ENCODE data around the gene AMIGO3. TPM values are rescaled to one million over a fixed set of nuclear protein-coding genes. Genes with fewer than 3 reads are reported as not detected.

AMIGO3 gene
- total RNA-seq, 1 donor: 3.8 TPM

GRCh38 chr3:49718858-49719213 lies 648 bp downstream of the AMIGO3 start:
- Histone ChIP-seq H3K9me3 (ENCODE audit: low read depth, low read length) (no peaks in the 10 kb centered on the region), H3K4me3 (ENCODE audit: low read length) (peak overlapping the region; percentile 49), H3K4me1 (ENCODE audit: insufficient read depth, low read length) (peaks cover 25% of the 10 kb centered on the region), H3K27me3 (ENCODE audit: insufficient read depth, low read length) (no peaks in the 10 kb centered on the region)

- Histone ChIP-seq H3K4me1 (ENCODE audit: insufficient read depth, low read length) (peaks cover 21% of the 10 kb centered on the region), H3K27me3 (ENCODE audit: insufficient read depth, low read length) (no peaks in the 10 kb centered on the region), H3K4me3 (ENCODE audit: low read length) (no peak overlapping the region), H3K9me3 (ENCODE audit: low read depth, low read length) (no peaks in the 10 kb centered on the region)
These were observed 1.3 kb downstream of the AMIGO3 start for GRCh38 chr3:49717959-49718857.

- H3K4me3 ChIP-seq (ENCODE audit: low read length): no peak overlapping the region
- H3K9me3 ChIP-seq (ENCODE audit: low read depth, low read length): no peaks in the 10 kb centered on the region
- no peaks in the 10 kb centered on the region for H3K27me3 ChIP-seq (ENCODE audit: insufficient read depth, low read length)
- H3K4me1 ChIP-seq (ENCODE audit: insufficient read depth, low read length): peaks cover 21% of the 10 kb centered on the region
These were observed 2.1 kb downstream of the AMIGO3 start for GRCh38 chr3:49717211-49717958.

- H3K4me3 ChIP-seq (ENCODE audit: low read length): no peak overlapping the region
- H3K27me3 ChIP-seq (ENCODE audit: insufficient read depth, low read length): no peaks in the 10 kb centered on the region
- peaks cover 20% of the 10 kb centered on the region for H3K4me1 ChIP-seq (ENCODE audit: insufficient read depth, low read length)
- no peaks in the 10 kb centered on the region for H3K9me3 ChIP-seq (ENCODE audit: low read depth, low read length)
These were observed 2.7 kb downstream of the AMIGO3 start for GRCh38 chr3:49716691-49717210.

GRCh38 chr3:49716169-49716568 lies 3.3 kb downstream of the AMIGO3 start:
- Histone ChIP-seq H3K4me1 (ENCODE audit: insufficient read depth, low read length) (peaks cover 20% of the 10 kb centered on the region), H3K9me3 (ENCODE audit: low read depth, low read length) (no peaks in the 10 kb centered on the region), H3K4me3 (ENCODE audit: low read length) (no peak overlapping the region), H3K27me3 (ENCODE audit: insufficient read depth, low read length) (no peaks in the 10 kb centered on the region)

- Histone ChIP-seq H3K4me1 (ENCODE audit: insufficient read depth, low read length) (peaks cover 20% of the 10 kb centered on the region), H3K9me3 (ENCODE audit: low read depth, low read length) (no peaks in the 10 kb centered on the region), H3K27me3 (ENCODE audit: insufficient read depth, low read length) (no peaks in the 10 kb centered on the region), H3K4me3 (ENCODE audit: low read length) (no peak overlapping the region)
These were observed 3.8 kb downstream of the AMIGO3 start for GRCh38 chr3:49715611-49716121.

GRCh38 chr3:49714728-49715550 lies 4.5 kb downstream of the AMIGO3 start:
- no peaks in the 10 kb centered on the region for H3K27me3 ChIP-seq (ENCODE audit: insufficient read depth, low read length)
- H3K4me1 ChIP-seq (ENCODE audit: insufficient read depth, low read length): peaks cover 20% of the 10 kb centered on the region
- no peak overlapping the region for H3K4me3 ChIP-seq (ENCODE audit: low read length)
- no peaks in the 10 kb centered on the region for H3K9me3 ChIP-seq (ENCODE audit: low read depth, low read length)

- H3K9me3 ChIP-seq (ENCODE audit: low read depth, low read length): no peaks in the 10 kb centered on the region
- H3K4me1 ChIP-seq (ENCODE audit: insufficient read depth, low read length): peaks cover 13% of the 10 kb centered on the region
- H3K4me3 ChIP-seq (ENCODE audit: low read length): no peak overlapping the region
- no peaks in the 10 kb centered on the region for H3K27me3 ChIP-seq (ENCODE audit: insufficient read depth, low read length)
These were observed 6.0 kb downstream of the AMIGO3 start for GRCh38 chr3:49713336-49714105.

- Histone ChIP-seq H3K27me3 (ENCODE audit: insufficient read depth, low read length) (no peaks in the 10 kb centered on the region), H3K4me3 (ENCODE audit: low read length) (no peak overlapping the region), H3K4me1 (ENCODE audit: insufficient read depth, low read length) (peaks cover 9% of the 10 kb centered on the region), H3K9me3 (ENCODE audit: low read depth, low read length) (no peaks in the 10 kb centered on the region)
These were observed 6.7 kb downstream of the AMIGO3 start for GRCh38 chr3:49712631-49713317.

GRCh38 chr3:49712166-49712565 lies 7.3 kb downstream of the AMIGO3 start:
- Histone ChIP-seq H3K9me3 (ENCODE audit: low read depth, low read length) (no peaks in the 10 kb centered on the region), H3K4me1 (ENCODE audit: insufficient read depth, low read length) (peaks cover 9% of the 10 kb centered on the region), H3K27me3 (ENCODE audit: insufficient read depth, low read length) (no peaks in the 10 kb centered on the region), H3K4me3 (ENCODE audit: low read length) (no peak overlapping the region)

- H3K4me1 ChIP-seq (ENCODE audit: insufficient read depth, low read length): peaks cover 9% of the 10 kb centered on the region
- no peaks in the 10 kb centered on the region for H3K27me3 ChIP-seq (ENCODE audit: insufficient read depth, low read length)
- no peaks in the 10 kb centered on the region for H3K9me3 ChIP-seq (ENCODE audit: low read depth, low read length)
- no peak overlapping the region for H3K4me3 ChIP-seq (ENCODE audit: low read length)
These were observed 8.0 kb downstream of the AMIGO3 start for GRCh38 chr3:49711489-49711888.

GRCh38 chr3:49709852-49710251 lies 9.6 kb downstream of the AMIGO3 start:
- H3K4me3 ChIP-seq (ENCODE audit: low read length): no peak overlapping the region

GRCh38 chr3:49707113-49707480 lies 12.4 kb downstream of the AMIGO3 start:
- H3K4me3 ChIP-seq (ENCODE audit: low read length): no peak overlapping the region
- H3K27me3 ChIP-seq (ENCODE audit: insufficient read depth, low read length): no peaks in the 10 kb centered on the region
- no peaks in the 10 kb centered on the region for H3K4me1 ChIP-seq (ENCODE audit: insufficient read depth, low read length)
- H3K9me3 ChIP-seq (ENCODE audit: low read depth, low read length): no peaks in the 10 kb centered on the region

More at GRCh38 chr3:49709852-49710251, 9.6 kb downstream of the AMIGO3 start:
- no peaks in the 10 kb centered on the region for H3K9me3 ChIP-seq (ENCODE audit: low read depth, low read length)
- no peaks in the 10 kb centered on the region for H3K27me3 ChIP-seq (ENCODE audit: insufficient read depth, low read length)
- peaks cover 9% of the 10 kb centered on the region for H3K4me1 ChIP-seq (ENCODE audit: insufficient read depth, low read length)
